HG03442 (cell line): Measurements from ENCODE around the gene TMEM245.
A peak's percentile ranks its signal among the peaks of the same experiment; 100 is the strongest.

Source experiments
- ATAC-seq: cut with Tn5 transposase; IDR thresholded peaks from one replicate; pipeline ENCODE4 v1.9.1; 2021; ENCODE audit warnings: mild to moderate bottlenecking, moderate library complexity; ENCODE audit not compliant: unreplicated experiment

Gene TMEM245

DNA sequence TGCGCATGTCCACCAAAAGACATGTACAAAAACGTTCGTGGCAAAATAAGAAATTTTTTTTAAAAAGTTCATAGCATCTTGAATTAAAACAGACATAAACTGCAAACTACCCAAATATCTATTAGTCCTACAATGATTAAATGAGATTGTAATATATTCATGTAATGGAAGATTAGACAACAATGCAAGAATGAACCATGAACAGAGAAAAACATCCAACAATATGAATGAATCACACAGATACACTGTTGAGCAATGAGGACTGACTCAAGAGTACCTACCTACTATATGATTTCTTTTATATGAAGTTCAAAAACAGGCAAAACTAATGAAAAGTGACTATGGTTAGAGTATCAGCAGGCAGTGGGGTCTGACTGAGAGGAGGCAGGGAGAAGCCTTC lies 88.5 kb downstream of the TMEM245 start:
- ATAC-seq = no peak

DNA sequence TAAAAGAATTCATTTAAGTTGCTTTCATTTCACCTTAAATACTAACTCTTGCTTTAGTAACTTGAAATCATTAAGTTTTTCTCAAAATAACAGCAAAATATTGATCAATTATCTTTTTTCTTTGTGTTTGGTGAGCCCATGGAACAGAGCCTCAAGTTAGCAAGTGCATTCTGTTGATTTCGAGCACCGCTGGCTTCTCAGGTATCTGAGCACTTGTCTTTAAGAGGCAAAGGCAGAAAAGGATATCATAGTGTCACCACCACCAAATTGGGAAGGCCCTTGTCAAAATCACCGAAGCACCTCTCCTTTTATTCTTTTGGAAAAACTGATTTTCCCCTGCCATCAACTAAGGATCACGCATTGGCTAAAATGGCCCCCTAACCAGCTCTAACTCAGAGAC lies 89.3 kb downstream of the TMEM245 start:
- ATAC-seq = no peak

DNA sequence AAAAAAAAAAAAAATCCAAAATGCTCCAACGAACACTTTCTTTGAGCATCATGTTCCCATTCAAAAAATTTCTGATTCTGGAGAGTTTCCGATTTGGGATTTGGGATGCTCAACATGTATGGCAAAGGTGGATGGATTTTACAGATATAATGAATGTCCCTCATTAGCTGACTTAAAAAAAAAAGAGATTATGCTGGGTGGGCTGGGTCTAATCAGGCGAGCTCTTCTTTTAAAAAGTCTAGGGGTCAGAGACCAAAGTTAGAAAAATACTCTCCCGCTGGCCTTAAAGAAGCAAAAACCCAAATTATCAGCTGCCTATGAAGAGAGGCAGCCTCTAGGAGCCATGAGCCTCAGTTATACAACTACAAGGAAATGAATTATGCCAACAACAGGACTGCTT lies 91.3 kb downstream of the TMEM245 start:
- ATAC-seq = no peak

DNA sequence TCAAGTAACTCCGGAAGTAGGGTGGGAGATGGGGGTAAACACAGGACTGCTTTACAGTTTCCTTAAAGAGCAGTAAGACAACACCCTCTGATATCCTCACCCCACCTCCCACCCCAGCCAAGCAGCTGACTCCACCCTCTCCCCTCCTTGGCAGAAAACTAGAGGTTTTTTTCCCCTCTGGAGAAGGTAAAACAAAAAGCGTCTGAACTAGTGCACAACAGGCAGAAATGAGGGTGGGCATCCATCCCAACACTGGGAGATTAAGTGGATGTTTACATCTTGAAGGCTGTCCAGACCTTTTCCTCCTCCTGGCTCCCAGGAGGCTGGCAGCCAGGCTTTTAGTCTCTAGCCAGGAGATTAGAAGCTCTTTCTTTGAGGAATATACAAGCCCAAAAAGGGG lies 92.6 kb downstream of the TMEM245 start:
- ATAC-seq = no peak

DNA sequence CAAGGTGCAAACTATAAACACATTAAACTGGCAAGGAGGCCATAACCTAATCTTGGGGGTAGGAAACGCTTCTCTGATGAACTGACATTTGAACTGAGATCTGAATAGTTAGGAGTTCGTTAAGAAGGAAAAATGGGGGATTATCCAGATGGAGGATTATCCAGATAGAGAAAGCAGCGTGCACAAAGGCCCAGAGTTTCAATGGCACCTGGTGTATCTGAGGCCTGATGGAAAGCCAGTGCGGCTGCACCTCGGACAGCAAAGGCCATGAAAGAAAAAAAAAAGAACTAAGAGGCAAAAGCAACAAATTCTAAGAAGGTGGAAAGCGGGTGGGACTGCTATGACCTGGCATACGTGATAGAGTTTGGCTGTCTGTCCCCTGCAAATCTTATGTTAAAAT lies 93.4 kb downstream of the TMEM245 start:
- no peak for ATAC-seq

DNA sequence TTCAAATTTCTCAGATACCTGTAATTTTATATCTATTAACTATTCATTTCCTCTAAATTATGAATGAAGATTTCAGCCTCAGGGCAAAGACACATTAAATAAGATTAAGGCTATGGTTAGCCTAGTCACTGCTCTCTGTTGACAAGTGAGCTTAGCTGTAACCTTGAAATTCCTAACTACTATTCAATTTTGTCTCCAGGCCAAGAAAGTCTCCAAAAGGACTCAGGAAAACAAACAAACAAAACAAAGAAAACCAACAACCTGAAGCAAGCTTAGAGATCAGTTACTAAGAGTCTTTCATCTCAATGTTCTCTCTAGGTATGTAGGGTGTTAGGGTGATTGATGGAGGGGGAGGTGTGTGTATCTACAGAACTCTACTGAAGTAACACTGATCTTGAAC lies 96.9 kb downstream of the TMEM245 start:
- ATAC-seq = no peak

DNA sequence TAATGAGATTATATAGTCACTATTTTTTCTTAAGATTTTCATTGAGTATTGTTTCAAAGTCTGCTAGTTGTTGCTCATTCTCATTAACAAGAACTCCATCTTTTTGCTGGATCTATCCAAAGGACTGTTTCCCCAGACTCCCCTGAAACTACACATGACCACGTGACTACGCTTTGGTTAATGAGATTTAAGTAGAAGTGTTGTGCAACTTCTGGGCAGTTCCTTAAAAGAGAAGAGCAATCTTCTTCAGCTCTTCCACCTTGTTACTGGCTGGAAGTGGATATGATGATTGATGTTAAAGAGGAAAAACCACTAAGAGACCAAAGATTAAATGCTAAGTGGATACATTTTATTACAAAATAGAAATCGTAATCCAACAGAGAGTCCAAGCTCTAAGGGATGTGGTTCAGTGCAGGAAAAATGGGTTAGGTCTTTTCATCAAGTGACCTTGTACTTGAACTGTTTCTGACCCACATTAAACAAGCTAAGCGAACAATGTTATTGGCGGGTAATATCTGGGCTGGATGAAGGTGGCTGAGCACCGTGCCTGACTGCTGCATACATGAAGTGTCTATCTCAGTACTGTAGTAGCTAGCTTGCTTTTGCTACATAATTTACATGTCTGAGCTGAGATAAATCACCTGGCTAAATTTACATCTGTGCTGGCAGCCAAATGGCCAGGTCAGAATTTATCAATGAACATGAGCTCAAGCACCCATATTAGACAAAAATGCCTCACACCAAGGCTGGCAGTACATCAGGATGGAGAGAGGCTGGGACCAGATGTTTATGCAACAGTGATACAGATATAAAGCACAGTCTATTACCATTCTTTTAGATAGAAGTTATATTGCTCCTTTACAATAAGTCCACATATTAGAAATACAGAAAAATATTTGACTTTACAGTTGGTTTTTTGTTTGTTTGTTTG lies 98.9 kb downstream of the TMEM245 start:
- no peak for ATAC-seq

DNA sequence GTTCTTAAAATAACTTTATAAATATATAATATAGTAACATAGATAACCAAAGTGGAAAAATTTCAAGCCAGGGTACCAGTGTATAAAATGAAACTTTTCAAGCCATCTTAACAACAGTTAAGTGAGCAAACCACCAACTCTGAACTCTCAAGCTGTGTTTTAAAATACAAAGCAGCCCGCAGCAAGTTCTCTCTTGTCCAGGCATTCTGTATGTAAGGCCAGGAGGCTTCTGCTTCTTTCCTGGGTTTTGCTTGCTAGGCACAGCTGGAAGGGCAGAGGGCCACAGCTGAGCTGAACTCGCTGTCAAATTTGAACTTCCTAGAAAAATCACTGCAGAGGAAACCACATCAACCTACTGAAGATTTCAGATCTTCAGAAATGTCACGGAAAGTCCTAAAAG lies 99.6 kb downstream of the TMEM245 start:
- no peak for ATAC-seq

DNA sequence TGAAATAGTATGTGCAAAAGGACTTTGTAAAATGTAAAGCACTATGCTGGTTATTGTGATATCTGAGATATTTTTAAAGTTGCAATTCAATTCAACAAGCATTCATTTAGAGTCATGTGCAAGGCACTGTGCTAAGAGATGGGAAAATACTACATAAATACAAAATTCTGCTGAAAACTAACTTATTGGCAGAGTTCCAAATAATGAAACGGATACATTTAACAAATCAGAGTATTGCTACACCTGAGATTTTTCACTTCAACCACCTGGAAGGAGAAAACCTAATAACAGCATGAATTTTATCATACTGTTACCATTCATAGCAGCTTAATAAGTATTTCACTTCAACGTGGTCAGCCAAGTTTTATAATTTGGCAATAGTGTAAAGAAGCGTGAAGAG lies 100.3 kb downstream of the TMEM245 start:
- no peak for ATAC-seq

DNA sequence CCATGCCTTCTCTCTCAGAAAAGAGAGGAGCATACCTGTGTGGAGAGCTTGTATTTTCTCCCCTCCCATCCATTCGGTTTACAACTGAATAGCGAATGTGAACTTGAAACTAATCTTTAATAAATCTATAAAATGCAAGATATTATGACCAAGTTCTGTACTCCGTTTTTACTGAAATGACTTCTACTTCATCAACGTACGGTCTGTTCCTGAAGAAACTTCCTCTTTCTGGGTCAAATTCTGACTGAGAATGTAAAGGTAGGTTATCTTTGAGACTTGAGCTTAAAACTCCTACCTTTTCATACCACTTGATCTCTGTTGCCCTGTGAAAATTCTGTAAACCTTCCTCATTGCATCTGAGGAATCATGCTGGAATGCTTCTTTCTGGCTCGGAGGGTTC lies 102.3 kb downstream of the TMEM245 start:
- peak; percentile 34 for ATAC-seq

DNA sequence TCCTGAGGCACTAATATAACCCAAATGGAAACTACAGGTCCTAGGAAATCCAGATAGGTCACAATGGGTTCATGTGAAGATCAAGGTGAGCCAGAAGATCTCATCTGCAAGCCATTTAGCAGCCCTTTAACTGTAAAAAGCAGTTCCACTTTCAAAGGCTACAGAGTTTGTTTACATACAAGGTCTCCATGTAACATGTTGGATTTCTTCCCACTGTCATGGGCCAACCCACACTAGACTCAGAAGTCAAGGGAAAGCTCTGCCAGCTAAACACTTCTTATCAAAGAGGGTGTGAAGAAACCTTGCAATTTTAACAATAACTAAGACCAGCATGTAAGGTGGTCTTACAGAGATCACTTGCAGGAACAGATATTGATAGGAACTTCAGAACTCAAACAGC lies 102.7 kb downstream of the TMEM245 start:
- ATAC-seq = no peak

DNA sequence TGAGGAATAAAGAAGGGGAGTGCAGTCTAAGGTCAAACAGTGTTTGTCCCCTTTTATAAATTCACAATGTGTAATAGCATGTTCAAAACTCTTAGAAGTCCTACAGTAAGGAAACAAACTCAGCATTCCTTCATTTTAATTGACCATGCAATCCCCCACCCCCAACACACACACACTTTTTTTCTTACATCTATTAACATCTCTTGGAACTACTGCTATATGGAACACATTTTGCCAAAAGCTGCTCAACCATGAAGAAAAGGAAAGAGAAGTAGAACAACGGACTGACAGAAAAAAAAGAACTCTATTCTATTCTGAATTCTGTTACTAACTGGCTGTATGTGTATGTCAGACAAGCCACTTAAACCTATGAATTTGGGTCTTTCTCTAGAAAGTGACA lies 103.6 kb downstream of the TMEM245 start:
- no peak for ATAC-seq

DNA sequence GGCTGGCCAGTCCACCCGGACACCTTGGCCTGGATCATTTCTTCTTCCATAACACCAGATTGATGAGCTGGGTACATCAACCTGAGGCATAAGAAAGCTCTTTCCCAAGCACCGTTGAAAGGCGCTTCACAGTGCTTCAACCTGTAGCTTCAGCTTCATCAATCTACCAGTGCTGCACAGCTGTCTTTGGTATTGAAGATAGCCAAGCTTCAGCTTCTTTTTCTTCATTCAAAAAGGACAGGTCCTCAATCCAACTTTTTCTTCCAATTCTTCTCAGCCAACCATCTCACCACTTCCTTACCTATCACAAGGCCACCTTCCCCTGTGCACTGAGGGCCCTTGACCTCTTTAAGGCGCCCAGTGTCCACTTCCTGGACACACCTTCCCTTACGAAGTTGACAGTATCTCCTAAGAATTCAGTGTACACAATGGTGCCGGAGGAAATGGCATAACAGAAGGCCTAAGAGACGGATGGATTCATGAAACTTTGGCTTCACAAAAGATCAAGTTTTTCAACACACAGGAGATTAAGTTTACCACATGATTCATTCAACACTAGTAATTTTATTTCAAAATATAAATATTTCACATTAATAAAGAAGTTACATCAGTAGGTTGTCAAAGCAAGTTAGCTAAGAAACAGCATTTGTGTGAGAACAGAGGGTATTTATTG lies 105.0 kb downstream of the TMEM245 start:
- no peak for ATAC-seq

DNA sequence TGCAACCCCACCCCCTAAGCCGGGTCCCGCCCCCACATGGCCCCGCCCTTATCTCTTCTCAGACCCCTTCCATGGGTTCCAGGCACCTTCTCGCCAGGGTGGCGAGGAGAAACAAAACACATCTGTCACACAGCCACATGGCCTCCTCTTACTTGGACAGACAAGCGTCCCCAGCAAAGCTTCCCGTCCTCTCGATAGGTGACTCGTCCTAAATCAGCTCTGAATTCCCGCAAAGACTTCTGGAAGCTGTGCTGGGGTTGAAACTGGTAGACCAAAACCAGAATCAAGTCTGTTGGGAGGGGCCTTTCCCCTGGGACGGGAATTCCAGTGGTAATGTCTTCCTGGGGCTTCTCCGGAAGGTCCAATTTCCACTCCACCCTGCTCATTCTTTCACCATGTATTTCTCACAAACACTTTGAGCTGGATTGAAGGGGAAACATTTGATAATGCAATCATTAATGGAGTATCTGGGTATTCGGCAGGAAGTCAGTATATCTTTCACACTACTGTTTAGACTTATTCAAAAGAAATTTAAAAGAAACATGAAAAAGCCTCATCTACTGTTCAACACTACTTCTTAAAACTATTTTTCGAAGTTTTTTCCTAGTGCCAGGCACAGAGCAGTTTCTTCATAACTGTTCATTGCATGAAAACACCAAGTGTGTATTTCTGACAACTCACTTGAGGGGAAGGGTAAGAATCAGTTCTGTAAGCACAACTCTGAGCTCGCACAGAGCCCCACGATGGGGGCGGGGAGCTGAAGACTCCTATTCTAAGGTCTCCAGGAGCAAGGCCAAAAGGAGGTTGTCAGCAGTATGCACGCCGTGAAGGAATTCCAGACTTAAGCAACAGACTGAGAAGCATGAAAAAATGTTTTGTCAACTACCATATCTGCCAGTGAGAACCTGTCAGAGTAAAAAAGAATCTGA lies 105.8 kb downstream of the TMEM245 start:
- ATAC-seq = no peak

DNA sequence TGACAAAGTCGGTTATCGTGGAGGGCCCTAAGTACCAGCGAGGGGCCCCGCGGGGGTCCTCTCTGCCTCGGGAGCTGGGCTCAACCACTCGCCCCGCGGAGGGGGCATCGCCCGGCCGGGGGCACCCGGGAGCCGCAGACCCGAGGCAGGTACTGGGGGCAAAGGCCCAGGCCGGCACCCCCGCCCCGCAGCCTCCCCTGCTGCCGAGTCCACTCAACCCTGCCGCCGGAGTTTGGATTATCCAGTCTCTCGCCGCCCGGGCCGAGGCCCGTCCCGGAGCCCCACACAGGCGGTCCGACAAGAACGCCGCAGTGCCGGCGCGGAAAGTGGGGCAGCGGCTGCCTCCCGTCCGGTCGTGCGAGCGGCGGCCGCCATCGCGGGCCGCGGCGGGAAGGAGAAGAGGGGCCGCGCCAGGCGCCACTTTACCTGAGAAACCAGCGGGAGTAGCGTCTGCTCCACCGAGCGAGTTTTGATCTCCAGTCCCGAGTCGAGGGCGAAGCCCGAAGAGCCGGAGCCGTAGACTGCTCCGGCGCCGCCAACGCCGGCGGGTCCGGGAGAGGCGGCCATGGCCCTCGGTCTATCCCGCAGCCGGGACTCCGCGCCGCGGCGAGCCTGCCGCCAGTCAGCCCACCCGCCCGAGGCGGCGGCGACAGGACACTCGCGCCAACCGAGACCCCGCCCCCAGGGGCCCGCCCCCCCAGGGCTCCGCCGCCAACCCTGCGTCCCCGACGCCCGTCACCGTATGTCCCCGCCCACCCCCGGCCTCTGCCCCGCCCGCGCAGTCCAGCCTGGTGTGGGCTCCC lies 106.7 kb downstream of the TMEM245 start, which contains the start of gene CTNNAL1:
TSS of gene CTNNAL1 (minus strand) at position 624 of the 803 bp plus-strand sequence. CDS start at position 567, 57 bp downstream.
- peak; percentile 57 for ATAC-seq

DNA sequence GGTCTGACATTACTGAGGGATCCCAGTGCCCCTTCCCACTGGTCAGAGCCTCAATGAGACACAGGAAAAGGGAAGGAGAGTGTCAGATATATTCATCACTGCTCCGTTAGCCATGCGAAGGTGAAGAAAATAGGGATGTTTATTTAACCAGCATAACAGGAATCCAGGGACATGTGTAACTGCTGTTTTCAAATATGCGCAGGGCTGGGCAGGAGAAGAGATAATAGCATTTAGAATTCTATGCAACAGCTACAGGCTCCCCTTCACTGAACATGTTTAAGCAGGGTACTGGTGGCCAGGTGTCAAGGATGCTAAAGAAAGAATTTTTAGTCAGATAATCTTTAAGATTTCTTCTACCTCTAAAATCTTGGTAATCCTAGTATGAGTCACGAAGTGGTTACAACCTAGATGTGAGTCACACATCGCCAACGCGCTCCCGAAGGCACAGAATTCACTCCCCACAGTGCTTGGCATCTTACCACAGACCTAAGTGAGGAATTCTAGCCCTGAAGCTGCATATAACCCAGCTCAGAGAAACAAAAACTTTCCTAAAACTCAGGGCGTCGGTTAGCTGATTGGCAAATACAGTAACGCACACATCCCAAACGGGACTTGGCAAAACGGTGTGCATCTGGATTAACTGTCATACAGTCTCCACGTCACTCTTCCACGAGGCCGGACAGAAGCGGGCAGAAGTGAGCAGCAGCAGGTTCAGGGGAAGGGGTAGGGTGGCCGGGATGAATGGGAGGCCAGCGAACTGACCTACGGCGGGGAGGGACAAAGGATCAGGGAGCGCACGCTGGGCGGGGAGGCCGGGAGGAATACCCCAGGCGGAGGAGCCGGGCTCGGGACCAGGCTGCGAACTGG lies 107.5 kb downstream of the TMEM245 start:
- peak; percentile 33 for ATAC-seq

DNA sequence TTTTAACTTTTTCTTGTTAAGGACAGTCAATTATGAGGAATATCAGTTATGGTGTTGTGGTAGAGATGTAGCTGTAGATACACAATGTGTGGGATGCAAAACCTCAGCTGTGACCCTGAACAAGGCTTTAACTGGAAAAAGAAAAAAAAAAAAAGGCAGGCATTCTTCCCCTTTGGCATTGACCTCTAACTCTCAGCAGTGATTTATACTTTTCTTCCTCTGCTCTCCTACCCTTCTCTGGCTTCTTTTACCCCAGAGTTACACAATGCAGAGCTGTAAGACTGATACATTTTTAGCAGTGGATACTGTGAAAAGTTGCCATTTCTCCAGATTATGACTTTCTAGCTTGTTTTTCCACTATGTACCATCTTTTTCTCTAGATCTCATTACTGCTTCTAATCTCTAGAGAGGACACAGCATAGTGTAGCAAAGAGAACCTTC lies 108.5 kb downstream of the TMEM245 start:
- no peak for ATAC-seq

DNA sequence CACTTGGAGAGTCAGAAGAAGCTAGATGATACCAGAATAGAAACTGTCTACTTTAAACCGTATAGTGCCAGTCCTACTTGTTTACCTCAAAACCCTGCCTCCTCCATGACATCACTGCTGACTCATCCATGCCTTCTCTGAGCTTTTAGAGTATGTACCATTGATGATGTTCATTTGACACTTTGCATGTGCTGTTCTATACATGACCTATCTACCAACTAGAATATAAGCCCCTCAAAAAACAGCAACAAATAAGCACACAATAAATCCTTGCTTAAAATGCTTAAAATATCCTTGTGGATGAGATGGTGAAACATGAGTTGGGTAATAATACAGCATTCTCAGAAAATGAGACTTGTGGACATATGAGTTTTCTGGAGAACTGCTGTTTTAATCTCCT lies 109.0 kb downstream of the TMEM245 start:
- peak; percentile 34 for ATAC-seq

DNA sequence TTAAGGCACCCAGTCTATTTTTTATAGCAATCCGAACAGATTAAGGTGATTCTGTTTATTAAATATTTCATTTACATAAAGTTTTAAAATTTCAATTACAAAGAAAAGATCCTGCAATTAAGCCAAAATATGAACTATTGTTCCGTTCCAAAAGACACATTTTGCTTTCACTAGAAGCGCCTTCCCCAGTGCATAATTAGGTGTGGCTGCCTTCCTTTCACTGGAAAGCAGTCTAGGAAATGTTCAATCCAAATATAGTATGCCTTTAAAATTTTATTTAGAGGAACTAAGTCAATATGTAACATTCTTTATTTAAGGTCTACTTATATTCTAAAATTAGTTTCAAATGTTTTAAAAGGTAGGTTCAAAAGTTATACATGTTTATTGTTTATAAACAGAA lies 114.1 kb downstream of the TMEM245 start:
- no peak for ATAC-seq
